ENCODE data around the gene C10orf53.
"Not testable (repeated sequence)": the region's sequence is repeated elsewhere in the genome, so short reads cannot be mapped to it uniquely, and the experiment has no call there.

The C10orf53 gene

GRCh38 chr10:49668684-49669083 lies 10.8 kb upstream of the C10orf53 start:
- H3K4me3 ChIP-seq (ENCODE audit: low read depth, low read length): no peak overlapping the region

DNA sequence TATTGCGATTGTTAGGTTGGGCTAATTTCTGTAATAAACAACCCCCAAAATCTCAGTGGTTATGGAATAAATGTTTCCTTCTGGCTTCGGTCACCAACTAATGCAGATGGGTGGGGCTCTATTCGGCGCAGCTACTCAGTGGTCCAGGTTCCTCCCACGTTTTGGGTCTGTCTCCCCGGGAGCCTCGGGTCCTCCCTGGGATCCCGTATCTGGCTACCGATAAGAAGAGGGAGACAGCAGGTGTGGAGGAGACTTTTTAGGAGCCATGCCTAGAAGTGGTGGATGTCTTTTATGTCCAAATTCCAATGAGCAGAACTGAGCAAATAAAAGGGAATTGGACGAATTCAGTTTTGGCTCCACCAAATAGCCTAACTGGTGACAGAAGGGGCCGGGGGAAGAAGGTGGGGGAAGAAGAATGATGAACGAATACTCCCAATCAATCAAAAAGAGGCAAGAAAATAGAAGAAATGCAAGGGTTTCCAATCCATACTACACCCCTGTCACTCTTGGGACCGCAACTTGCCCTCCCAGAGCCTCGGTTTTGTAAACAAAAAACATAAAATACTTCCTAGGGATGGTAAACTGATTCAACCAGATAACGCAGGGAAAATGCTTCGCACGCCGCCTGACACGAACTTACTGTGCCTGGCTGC lies 498 bp upstream of the C10orf53 start:
- no peak for TF ChIP-seq CTCF (IDR thresholded peaks at IDR 0.05; ENCODE audit: low read depth, low read length)
- no peak overlapping the region for H3K4me3 ChIP-seq (ENCODE audit: low read depth, low read length)

More at GRCh38 chr10:49668684-49669083, 10.8 kb upstream of the C10orf53 start:
- no peak for TF ChIP-seq CTCF (IDR thresholded peaks at IDR 0.05; ENCODE audit: low read depth, low read length)

DNA sequence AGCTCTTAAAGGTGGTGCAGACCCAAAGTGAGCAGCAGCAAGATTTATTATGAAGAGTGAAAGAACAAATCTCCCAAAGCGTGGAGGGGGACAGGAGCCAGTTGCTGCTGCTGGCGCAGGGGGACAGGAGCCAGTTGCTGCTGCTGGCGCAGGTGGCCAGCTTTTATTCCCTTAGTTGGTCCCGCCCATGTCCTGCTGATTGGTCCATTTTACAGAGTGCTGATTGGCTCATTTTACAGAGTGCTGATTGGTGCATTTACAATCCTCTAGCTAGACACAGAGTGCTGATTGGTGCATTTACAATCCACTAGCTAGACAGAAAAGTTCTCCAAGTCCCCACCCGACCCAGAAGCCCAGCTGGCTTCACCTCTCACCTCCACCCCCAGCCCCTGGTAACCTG lies 3.0 kb downstream of the C10orf53 start:
- not testable (repeated sequence) for H3K4me3 ChIP-seq (ENCODE audit: low read depth, low read length)

DNA sequence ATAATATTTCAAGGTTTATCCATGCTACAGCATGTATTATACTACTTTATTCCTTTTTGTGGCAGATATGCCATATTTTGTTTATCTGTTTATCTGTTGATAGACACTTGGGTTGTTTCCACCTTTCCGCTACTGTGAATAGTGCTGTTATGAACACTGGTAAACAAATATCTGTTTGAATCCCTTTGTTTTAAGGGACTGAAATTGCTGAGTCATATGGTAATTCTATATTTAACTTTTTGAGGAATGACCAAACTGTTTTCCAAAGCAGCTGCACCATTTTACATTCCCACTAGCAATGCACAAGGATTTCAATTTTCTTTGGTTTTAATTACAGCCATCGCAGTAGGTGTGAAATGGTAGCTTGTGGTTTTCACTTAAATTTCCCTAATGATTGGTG lies 3.4 kb downstream of the C10orf53 start:
- TF ChIP-seq CTCF (IDR thresholded peaks at IDR 0.05; ENCODE audit: low read depth, low read length): no peak
- no peak overlapping the region for H3K4me3 ChIP-seq (ENCODE audit: low read depth, low read length)

DNA sequence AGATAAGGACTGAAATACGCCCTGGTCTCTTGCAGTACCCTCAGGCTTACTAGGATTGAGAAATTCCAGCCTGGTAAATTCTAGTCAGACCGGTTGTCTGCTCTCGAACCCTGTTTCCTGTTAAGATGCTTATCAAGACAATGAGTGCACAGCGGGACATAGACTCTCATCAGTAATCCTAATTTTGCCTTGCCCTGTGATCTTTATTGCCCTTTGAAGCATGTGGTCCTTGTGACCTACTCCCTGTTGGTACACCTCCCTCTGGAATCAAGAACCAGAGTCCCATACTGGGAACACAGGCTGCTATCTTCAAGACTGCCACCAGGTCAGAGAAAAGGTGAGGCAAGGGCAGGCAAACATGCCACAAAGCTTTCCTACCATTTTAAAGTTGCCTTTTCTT lies 7.2 kb downstream of the C10orf53 start:
- no peak overlapping the region for H3K4me3 ChIP-seq (ENCODE audit: low read depth, low read length)
- TF ChIP-seq CTCF (IDR thresholded peaks at IDR 0.05; ENCODE audit: low read depth, low read length): no peak

GRCh38 chr10:49688261-49688846 lies 8.9 kb downstream of the C10orf53 start:
- TF ChIP-seq CTCF (IDR thresholded peaks at IDR 0.05; ENCODE audit: low read depth, low read length): no peak
- H3K4me3 ChIP-seq (ENCODE audit: low read depth, low read length): no peak overlapping the region

DNA sequence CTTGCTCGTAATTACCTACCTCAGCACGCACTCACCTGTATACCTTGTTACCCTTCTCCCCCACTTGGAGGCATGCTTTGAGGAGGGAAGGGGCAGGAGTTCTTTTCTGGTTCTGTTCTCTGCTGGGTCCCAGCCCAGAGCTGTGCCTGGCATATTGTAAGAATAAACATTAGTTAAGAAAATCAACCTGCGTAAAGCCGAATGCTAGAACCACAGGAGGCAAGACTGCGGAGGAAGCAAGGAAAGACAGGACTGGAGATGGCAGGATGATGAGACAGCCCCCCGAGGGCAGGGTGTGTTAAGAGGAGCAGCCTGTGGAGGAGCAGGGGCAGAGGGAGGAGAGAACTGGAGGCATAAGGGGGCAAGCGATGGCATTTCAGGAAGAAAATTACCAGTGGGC lies 9.5 kb downstream of the C10orf53 start:
- TF ChIP-seq CTCF (IDR thresholded peaks at IDR 0.05; ENCODE audit: low read depth, low read length): no peak
- H3K4me3 ChIP-seq (ENCODE audit: low read depth, low read length): no peak overlapping the region

Measured in WI38 (cell line).